Anterior cingulate cortex (tissue), 58 donors: ENCODE measurements around the gene LDAF1.
"Not testable (repeated sequence)": the region's sequence is repeated elsewhere in the genome, so short reads cannot be mapped to it uniquely, and the experiment has no call there.

Experiments
- DNase-seq, 58 donors: peaks; one replicate each; lab custom pipeline; 2025; lab: John Stamatoyannopoulos, UW

Gene LDAF1

GRCh38 chr16:21160276-21160675 lies 1.8 kb downstream of the LDAF1 start:
- DNase-seq: no peak

- no peak for DNase-seq
Measured at GRCh38 chr16:21161211-21161610, 2.7 kb downstream of the LDAF1 start.

- DNase-seq: no peak
Measured at GRCh38 chr16:21162661-21163151, 4.2 kb downstream of the LDAF1 start.

- no peak for DNase-seq
Measured at GRCh38 chr16:21163576-21163975, 5.1 kb downstream of the LDAF1 start.

- no peak for DNase-seq
Measured at GRCh38 chr16:21164521-21165168, 6.2 kb downstream of the LDAF1 start.

- DNase-seq: no peak
Measured at GRCh38 chr16:21166561-21166961, 8.1 kb downstream of the LDAF1 start.

- no peak for DNase-seq
Measured at GRCh38 chr16:21167360-21167759, 8.9 kb downstream of the LDAF1 start.

- no peak for DNase-seq
Measured at GRCh38 chr16:21167929-21168602, 9.6 kb downstream of the LDAF1 start.

GRCh38 chr16:21169249-21169981 lies 10.9 kb downstream of the LDAF1 start:
- no peak for DNase-seq

- not testable (repeated sequence) for DNase-seq
Measured at GRCh38 chr16:21170116-21170515, 11.6 kb downstream of the LDAF1 start.

- DNase-seq: no peak
Measured at GRCh38 chr16:21172650-21173049, 14.2 kb downstream of the LDAF1 start.

- DNase-seq: no peak
Measured at GRCh38 chr16:21175397-21175796, 16.9 kb downstream of the LDAF1 start.

- no peak for DNase-seq
Measured at GRCh38 chr16:21179126-21179982, 20.9 kb downstream of the LDAF1 start.

- no peak for DNase-seq
Measured at GRCh38 chr16:21179983-21180365, 21.5 kb downstream of the LDAF1 start.

- DNase-seq: no peak
Measured at GRCh38 chr16:21183995-21184394, 25.5 kb downstream of the LDAF1 start.

GRCh38 chr16:21184834-21185233 lies 26.4 kb downstream of the LDAF1 start:
- DNase-seq: no peak

GRCh38 chr16:21185659-21186325 lies 27.3 kb downstream of the LDAF1 start:
- no peak for DNase-seq

GRCh38 chr16:21186326-21186691 lies 27.8 kb downstream of the LDAF1 start:
- no peak for DNase-seq

GRCh38 chr16:21189311-21189710 lies 30.8 kb downstream of the LDAF1 start:
- no peak for DNase-seq

GRCh38 chr16:21190013-21190412 lies 31.5 kb downstream of the LDAF1 start:
- no peak for DNase-seq
